Measurements from ENCODE around the gene FAM90A1.
"Not testable (repeated sequence)": the region's sequence is repeated elsewhere in the genome, so short reads cannot be mapped to it uniquely, and the experiment has no call there.

Gene FAM90A1

DNA sequence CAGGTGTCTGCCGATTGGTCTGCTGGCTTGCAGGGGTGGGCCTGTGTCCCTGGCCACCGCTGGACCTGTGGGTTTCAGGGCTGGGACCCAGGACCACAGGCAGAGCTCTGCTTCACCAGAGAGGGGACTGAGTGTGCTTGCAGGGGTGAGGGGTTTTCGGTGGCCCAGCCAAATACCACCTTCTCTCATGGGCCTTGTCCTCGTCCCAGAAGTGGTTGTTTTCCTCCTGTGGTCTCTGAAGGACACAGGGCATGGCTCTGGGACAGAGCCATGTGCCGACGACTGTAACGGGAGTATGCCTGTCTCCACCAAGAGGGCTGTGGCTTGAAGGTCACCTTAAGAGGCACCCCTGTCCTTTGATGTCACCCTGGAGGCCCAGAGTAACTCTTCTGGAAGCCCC lies 7.3 kb upstream of the FAM90A1 start:
- in situ Hi-C loops (cut with MboI; ENCODE audit: low sequenced_read_pairs) = loop anchor here (25.0 kb wide), 1 partner anchor 122 kb away; the partner anchor contains the start of gene CLEC4A

DNA sequence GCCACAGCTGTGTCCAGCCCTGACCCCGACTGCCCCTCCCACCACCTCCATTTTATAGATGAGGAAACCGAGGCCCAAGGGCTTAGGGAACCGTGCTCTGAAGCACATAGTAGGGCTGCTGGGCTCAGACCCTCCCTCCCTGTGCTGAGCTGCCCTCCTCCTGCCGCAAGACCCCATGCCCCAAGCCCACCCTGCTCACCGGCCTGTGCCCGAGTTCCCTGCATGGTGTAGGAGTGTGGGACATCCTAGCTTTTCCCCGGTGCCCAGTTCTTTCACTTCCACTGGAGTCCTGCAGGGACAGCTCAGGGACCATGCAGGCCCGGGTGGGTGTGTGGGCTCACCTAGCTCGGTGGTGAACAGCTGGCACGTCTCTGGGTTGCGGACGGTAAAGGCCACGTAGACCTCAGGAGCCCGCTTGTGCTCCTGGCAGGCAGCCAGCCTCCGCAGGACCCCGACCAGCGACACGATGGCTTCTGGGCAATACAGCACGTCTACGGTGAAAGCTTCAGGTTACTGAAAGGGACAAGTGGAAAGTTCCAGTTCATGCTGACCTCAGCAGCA lies 6.6 kb upstream of the FAM90A1 start:
- in situ Hi-C loops (cut with MboI; ENCODE audit: low sequenced_read_pairs) = loop anchor here (25.0 kb wide), 1 partner anchor 122 kb away; the partner anchor contains the start of gene CLEC4A

GRCh38 chr12:8233300-8233855 lies 6.0 kb upstream of the FAM90A1 start:
- in situ Hi-C loops (cut with MboI; ENCODE audit: low sequenced_read_pairs) = loop anchor here (25.0 kb wide), 1 partner anchor 121 kb away; the partner anchor contains the start of gene CLEC4A

DNA sequence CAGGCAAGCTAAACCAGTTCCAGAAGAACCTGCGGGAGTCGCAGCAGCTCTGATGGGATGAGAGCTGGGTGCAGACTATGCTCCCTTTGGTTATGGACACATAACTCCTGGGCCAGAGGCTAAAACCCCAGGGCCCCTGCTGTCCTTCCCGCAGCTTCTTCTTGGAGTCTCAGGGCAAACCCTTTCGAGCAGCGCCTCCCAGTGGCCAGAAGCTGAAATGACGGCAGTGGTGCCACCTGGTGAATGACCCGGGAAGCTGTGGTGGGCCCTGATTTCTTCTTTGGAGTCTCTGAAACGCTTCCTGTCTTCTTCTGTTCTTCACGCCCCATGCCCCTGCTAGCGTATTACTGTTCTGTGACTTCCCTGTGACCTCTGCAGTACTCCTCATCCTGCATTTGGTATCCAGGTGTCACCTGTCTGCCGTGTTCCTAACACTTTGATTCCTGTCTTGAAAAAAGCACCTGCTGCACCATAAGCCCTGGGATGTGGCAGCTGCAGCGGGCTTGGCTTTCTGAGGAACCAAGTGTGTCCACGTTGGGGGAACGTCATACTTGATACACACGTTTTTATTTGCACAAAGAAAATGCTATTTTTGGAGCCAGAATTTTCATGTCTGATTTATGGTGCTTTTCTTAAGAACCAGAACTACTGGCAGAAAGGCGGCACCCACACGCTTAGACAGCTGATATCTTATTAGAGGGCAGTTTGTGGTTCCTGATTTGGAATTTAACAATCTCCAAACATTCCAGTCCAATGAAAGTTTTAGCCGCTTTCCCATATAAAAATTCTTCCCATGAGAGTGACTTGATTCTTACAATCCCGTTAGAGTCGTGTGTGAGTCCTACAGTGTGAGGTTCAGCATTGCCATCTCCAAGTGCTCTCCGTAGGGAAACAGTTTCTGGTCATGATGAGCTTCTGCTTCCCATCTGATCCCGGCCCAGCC lies 4.5 kb upstream of the FAM90A1 start:
- in situ Hi-C loops (cut with MboI; ENCODE audit: low sequenced_read_pairs) = loop anchor here (25.0 kb wide), 1 partner anchor 120 kb away; the partner anchor contains the start of gene CLEC4A

DNA sequence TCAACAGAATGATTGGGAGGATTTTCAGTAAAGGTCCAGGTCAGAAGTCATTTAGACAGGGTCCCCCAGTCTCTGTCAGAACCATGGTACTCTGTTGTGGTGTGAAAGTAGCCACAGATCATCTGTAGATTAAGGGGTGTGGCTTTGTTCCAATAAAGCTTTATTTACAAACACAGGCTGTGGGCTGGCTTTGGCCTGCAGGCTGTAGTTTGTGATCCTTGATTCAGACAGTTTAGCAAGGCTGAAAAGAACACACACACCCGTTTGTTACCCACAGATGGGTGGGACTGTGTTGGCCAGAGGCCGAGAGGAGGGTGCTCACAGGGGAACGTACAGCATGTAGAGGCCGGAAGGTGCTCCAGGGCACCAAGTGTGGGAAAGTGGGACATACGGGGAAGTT lies 3.6 kb upstream of the FAM90A1 start:
- in situ Hi-C loops (cut with MboI; ENCODE audit: low sequenced_read_pairs) = loop anchor here (25.0 kb wide), 1 partner anchor 119 kb away; the partner anchor contains the start of gene CLEC4A

DNA sequence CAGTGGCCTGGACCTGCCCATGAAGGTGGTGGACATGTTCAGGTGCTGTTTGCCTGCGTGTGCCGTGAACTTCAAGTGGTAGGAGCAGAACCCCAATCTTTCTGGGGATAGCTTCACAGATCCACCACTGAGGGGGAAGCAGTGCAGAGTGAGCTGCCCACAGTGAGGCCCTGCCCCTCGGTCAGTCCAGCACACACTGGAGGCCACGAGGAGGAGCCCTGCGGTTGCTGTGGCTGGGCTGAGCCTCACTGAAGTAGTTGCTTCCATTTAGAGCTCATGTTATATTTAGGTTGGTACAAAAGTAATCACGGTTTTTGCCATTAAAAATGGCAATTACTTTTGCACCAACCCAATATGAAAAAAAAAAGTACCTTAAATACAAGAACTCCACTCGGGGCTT lies 2.1 kb upstream of the FAM90A1 start:
- in situ Hi-C loops (cut with MboI; ENCODE audit: low sequenced_read_pairs) = loop anchor here (25.0 kb wide), 1 partner anchor 117 kb away; the partner anchor contains the start of gene CLEC4A

GRCh38 chr12:8228607-8229006 lies 1.2 kb upstream of the FAM90A1 start:
- in situ Hi-C loops (cut with MboI; ENCODE audit: low sequenced_read_pairs) = loop anchor here (25.0 kb wide), 1 partner anchor 116 kb away; the partner anchor contains the start of gene CLEC4A

DNA sequence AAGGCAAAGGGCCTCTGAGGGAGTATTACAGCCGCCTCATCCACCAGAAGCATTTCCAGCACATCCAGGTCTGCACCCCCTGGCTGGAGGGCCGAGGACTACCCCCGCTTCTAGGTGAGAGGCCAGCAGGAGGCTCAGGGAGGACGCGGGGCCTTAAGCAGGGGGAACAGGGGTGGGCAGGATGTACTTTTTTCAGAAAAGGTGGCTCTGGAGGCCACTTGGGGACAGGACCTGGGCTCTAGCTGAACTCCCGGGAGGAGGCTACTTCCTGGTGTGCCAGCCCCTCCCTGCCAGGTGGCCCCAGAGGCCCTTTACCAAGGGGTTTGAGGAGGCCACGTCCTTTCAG lies 287 bp upstream of the FAM90A1 start:
- in situ Hi-C loops (cut with MboI; ENCODE audit: low sequenced_read_pairs) = loop anchor here (25.0 kb wide), 1 partner anchor 115 kb away; the partner anchor contains the start of gene CLEC4A

- in situ Hi-C loops (cut with MboI; ENCODE audit: low sequenced_read_pairs) = loop anchor here (25.0 kb wide), 1 partner anchor 114 kb away; the partner anchor contains the start of gene CLEC4A
Observed at GRCh38 chr12:8226355-8226754, 1.1 kb downstream of the FAM90A1 start.

- in situ Hi-C loops (cut with MboI; ENCODE audit: low sequenced_read_pairs) = loop anchor here (25.0 kb wide), 1 partner anchor 112 kb away; the partner anchor contains the start of gene CLEC4A
Observed at GRCh38 chr12:8224782-8225181, 2.6 kb downstream of the FAM90A1 start.

DNA sequence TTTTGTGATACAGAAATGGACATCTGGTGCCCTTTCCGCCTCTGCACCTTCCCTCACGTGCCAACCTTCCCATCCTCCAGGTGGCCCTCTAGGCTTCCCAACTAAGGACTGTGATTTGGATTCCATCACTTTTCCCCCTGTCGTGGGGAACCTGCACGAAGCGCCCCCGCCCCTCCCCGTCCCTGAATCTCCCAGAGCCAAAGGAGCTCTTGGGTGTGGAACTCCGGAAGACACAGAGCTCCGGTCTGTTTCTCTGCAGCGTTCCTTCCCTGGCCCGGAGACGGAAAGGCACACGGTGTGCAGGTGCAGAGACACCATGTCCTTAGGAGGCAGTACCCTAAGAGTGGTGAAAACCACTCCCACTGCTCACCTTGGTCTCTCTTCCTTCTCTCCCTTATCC lies 3.8 kb downstream of the FAM90A1 start:
- in situ Hi-C loops (cut with MboI; ENCODE audit: low sequenced_read_pairs) = not testable (repeated sequence)

DNA sequence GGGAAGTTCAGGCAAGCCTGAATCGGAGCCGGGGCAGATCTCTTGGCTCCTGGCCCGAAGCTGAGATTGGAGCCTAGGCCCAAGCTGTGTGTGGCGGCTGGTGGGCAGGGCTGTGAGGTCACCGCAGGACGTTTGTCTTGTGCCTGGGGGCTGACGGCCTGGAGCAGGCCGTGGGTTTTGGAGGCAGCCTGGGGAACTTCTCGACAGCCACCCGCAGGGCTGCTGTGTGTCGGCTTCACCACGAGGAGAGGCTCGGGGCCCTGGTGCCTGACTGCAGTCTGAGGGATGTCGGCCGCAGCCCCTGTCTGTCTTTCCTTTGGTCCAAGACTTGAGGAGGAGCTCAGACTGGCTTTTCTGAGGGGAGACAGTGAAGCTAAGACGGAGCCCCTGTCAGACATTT lies 5.1 kb downstream of the FAM90A1 start:
- in situ Hi-C loops (cut with MboI; ENCODE audit: low sequenced_read_pairs) = not testable (repeated sequence)

DNA sequence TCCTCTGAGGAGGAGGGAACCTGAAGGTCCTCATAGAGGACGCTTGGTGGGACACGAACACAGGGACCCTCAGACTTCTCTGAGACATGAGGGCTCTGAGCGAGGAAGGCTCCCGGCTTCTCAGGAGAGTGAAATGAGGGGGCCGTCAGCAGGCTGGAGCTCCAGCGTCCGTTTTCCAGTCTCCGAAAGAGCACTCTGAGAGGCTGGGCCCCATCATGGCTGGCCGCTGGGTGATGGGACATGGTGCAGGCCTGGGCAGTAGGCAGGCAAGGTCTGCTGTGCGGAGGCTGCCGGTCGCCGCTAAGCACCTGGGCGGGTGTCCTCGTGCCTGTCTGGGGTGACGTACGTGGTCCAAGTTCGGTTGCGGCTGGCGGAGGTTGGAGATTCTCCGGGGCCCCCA lies 5.6 kb downstream of the FAM90A1 start:
- in situ Hi-C loops (cut with MboI; ENCODE audit: low sequenced_read_pairs) = not testable (repeated sequence)

GRCh38 chr12:8221375-8221774 lies 6.0 kb downstream of the FAM90A1 start:
- in situ Hi-C loops (cut with MboI; ENCODE audit: low sequenced_read_pairs) = not testable (repeated sequence)

- in situ Hi-C loops (cut with MboI; ENCODE audit: low sequenced_read_pairs) = not testable (repeated sequence)
Observed at GRCh38 chr12:8218711-8219382, 8.6 kb downstream of the FAM90A1 start.

GRCh38 chr12:8197685-8198308 lies 29.6 kb downstream of the FAM90A1 start:
- in situ Hi-C loops (cut with MboI; ENCODE audit: low sequenced_read_pairs) = not testable (repeated sequence)

DNA sequence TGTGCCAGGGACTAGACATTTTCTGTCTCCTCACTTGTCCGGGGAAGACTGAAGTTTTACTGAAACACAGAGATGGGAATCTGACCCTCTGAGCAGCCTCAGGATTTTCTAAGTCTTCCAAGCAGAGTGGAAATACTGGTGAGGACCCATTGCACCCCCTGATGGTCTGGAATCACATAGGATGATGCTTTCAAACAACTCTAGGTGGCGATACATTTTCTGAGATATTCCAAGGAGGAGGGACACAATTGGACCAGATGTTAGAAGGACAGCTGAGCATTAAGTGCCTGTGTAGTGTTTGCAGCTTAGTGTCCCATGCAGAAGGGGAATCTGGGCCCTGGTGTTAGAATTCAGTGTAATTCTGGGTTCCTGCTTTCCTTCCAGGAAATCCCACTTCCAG lies 39.3 kb downstream of the FAM90A1 start:
- in situ Hi-C loops (cut with MboI; ENCODE audit: low sequenced_read_pairs) = not testable (repeated sequence)

- in situ Hi-C loops (cut with MboI; ENCODE audit: low sequenced_read_pairs) = not testable (repeated sequence)
Observed at GRCh38 chr12:8184206-8184605, 43.2 kb downstream of the FAM90A1 start.

- in situ Hi-C loops (cut with MboI; ENCODE audit: low sequenced_read_pairs) = not testable (repeated sequence)
Observed at GRCh38 chr12:8183346-8183745, 44.1 kb downstream of the FAM90A1 start.

- in situ Hi-C loops (cut with MboI; ENCODE audit: low sequenced_read_pairs) = not testable (repeated sequence)
Observed at GRCh38 chr12:8182923-8183322, 44.5 kb downstream of the FAM90A1 start.

All from HL-60/S4 treated with retinoic acid at 250 ng/mL for 4 days and 3 days (cell line).